Tongue (tissue), 2 donors: ENCODE measurements around the gene ZBTB46. TPM values are rescaled to one million over a fixed set of nuclear protein-coding genes. Genes with fewer than 3 reads are reported as not detected.
"Not testable (repeated sequence)": the region's sequence is repeated elsewhere in the genome, so short reads cannot be mapped to it uniquely, and the experiment has no call there.

ENCODE experiments used
- DNase-seq: peaks from one replicate; pipeline ENCODE4 v3.0.0-alpha.2; 2015
- total RNA-seq: library from RNA; depleted of rRNA; stranded (reverse); fragments of >200 nt; gene quantifications from one replicate; pipeline ENCODE4 v1.2.3, GENCODE V29; 2014

Gene ZBTB46
- total RNA-seq, 1 donor from 2014 or later = 28.6 TPM

- DNase-seq = no peak
Measured at GRCh38 chr20:63734111-63734945, 96.7 kb downstream of the ZBTB46 start.

GRCh38 chr20:63733579-63734081, 97.4 kb downstream of the ZBTB46 start:
- no peak for DNase-seq

GRCh38 chr20:63733117-63733516, 97.9 kb downstream of the ZBTB46 start:
- no peak for DNase-seq

GRCh38 chr20:63732118-63733095, 98.7 kb downstream of the ZBTB46 start:
- DNase-seq = no peak

GRCh38 chr20:63731410-63731809, 99.7 kb downstream of the ZBTB46 start:
- no peak for DNase-seq

- DNase-seq = not testable (repeated sequence)
Measured at GRCh38 chr20:63730189-63730733, 100.8 kb downstream of the ZBTB46 start.

GRCh38 chr20:63722967-63723622, 108.0 kb downstream of the ZBTB46 start:
- not testable (repeated sequence) for DNase-seq

GRCh38 chr20:63718996-63719395, 112.1 kb downstream of the ZBTB46 start:
- DNase-seq = no peak

- no peak for DNase-seq
Measured at GRCh38 chr20:63714858-63715257, 116.2 kb downstream of the ZBTB46 start.

- no peak for DNase-seq
Measured at GRCh38 chr20:63712191-63712590, 118.9 kb downstream of the ZBTB46 start.

GRCh38 chr20:63711085-63711645, 119.9 kb downstream of the ZBTB46 start:
- DNase-seq = no peak

- DNase-seq = no peak
Measured at GRCh38 chr20:63709149-63709527, 121.9 kb downstream of the ZBTB46 start.

GRCh38 chr20:63708301-63709148, 122.5 kb downstream of the ZBTB46 start:
- DNase-seq = no peak

GRCh38 chr20:63707558-63708300, 123.3 kb downstream of the ZBTB46 start, which contains the start of the genes ARFRP1 and ZGPAT:
Gene ARFRP1 (minus strand): TSS chr20:63707976. CDS start chr20:63707091, 885 bp downstream.
Gene ZGPAT (plus strand): TSS chr20:63708039. CDS start chr20:63708581, 542 bp downstream.
- DNase-seq = peak; percentile 92

GRCh38 chr20:63706852-63707557, 124.1 kb downstream of the ZBTB46 start:
- DNase-seq = peak; percentile 43

- DNase-seq = no peak
Measured at GRCh38 chr20:63706027-63706695, 124.9 kb downstream of the ZBTB46 start.

- no peak for DNase-seq
Measured at GRCh38 chr20:63705232-63706026, 125.6 kb downstream of the ZBTB46 start.

GRCh38 chr20:63704749-63705117, 126.3 kb downstream of the ZBTB46 start:
- DNase-seq = no peak
